IPS-15b (cell line): ENCODE results near the gene PXN.

Experiments
- H3K27me3 ChIP-seq: one replicate; pipeline ENCODE4 v1.6.1; 2013; ENCODE audit warnings: low read length; ENCODE audit not compliant: control insufficient read depth, insufficient read depth
- H3K36me3 ChIP-seq: one replicate; pipeline ENCODE4 v1.6.1; 2013; ENCODE audit warnings: low read length; ENCODE audit not compliant: control insufficient read depth, insufficient read depth
- H3K4me1 ChIP-seq: one replicate; pipeline ENCODE4 v1.6.1; 2013; ENCODE audit warnings: mild to moderate bottlenecking, low read length; ENCODE audit not compliant: control insufficient read depth, insufficient read depth
- H3K4me3 ChIP-seq: one replicate; pipeline ENCODE4 v1.5.1; 2013; ENCODE audit warnings: low read depth, low read length
- H3K9ac ChIP-seq: one replicate; pipeline ENCODE4 v1.6.1; 2013; ENCODE audit warnings: low read depth, mild to moderate bottlenecking, low read length
- H3K9me3 ChIP-seq: one replicate; pipeline ENCODE4 v1.6.1; 2013; ENCODE audit warnings: mild to moderate bottlenecking, low read length; ENCODE audit not compliant: control insufficient read depth, insufficient read depth

The PXN gene

DNA sequence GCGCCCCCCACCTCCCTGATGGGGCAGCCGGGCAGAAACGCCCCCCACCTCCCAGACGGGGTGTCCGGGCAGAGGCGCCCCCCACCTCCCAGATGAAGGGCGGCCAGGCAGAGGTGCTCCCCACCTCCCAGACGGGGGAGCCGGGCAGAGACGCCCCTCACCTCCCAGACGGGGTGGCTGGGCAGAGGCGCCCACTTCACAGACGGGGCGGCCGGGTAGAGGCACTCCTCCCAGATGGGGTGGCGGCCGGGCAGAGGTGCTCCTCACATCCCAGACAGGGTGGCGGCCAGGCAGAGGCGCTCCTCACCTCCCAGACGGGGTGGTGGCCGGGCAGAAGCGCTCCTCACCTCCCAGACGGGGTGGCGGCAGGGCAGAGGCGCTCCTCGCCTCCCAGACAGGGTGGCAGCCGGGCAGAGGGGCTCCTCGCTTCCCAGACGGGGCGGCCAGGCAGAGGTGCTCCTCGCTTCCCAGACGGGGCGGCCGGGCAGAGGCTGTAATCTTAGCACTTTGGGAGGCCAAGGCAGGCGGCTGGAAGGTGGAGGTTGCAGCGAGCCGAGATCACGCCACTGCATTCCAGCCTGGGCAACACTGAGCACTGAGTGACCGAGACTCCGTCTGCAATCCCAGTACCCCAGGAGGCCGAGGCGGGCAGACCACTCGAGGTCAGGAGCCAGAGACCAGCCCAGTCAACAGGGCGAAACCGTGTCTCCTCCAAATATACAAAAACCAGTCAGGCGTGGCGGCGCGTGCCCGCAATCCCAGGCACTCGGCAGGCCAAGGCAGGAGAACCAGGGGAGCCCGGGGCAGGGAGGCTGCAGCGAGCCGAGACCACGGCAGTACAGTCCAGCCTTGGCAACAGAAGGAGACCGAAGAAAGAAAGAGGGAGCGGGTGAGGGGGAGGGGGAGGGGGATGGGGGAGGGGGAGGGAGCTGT, 12.9 kb upstream of the PXN start:
- Histone ChIP-seq H3K9me3 (no peaks in the 10 kb centered on the region), H3K27me3 (no peaks in the 10 kb centered on the region), H3K36me3 (no peaks in the 10 kb centered on the region), H3K4me3 (no peak overlapping the region), H3K9ac (no peak overlapping the region), H3K4me1 (no peaks in the 10 kb centered on the region)

DNA sequence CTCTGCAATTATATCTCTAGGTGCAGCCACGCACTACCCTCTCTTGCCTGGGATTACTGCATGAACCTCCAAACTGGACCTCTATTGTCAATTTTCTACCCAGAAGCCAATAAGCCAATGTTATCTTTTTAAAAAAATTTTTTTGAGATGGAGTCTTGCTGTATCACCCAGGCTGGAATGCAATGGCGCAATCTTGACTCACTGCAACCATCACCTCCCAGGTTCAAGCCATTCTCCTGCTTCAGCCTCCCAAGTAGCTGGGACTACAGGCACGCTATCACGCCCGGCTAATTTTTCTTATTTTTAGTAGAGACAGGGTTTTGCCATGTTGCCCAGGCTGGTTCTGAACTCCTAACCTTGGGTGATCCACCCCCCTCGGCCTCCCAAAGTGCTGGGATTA, 11.2 kb upstream of the PXN start:
- H3K36me3 ChIP-seq: no peaks in the 10 kb centered on the region
- no peaks in the 10 kb centered on the region for H3K27me3 ChIP-seq
- H3K9me3 ChIP-seq: no peaks in the 10 kb centered on the region
- no peak overlapping the region for H3K9ac ChIP-seq
- H3K4me1 ChIP-seq: no peaks in the 10 kb centered on the region
- H3K4me3 ChIP-seq: no peak overlapping the region

GRCh38 chr12:120267736-120268135, 2.2 kb upstream of the PXN start:
- H3K9me3 ChIP-seq: no peaks in the 10 kb centered on the region
- H3K9ac ChIP-seq: peak overlapping the region; percentile 47
- no peaks in the 10 kb centered on the region for H3K36me3 ChIP-seq
- no peak overlapping the region for H3K4me3 ChIP-seq
- no peaks in the 10 kb centered on the region for H3K27me3 ChIP-seq
- peaks cover 11% of the 10 kb centered on the region for H3K4me1 ChIP-seq

DNA sequence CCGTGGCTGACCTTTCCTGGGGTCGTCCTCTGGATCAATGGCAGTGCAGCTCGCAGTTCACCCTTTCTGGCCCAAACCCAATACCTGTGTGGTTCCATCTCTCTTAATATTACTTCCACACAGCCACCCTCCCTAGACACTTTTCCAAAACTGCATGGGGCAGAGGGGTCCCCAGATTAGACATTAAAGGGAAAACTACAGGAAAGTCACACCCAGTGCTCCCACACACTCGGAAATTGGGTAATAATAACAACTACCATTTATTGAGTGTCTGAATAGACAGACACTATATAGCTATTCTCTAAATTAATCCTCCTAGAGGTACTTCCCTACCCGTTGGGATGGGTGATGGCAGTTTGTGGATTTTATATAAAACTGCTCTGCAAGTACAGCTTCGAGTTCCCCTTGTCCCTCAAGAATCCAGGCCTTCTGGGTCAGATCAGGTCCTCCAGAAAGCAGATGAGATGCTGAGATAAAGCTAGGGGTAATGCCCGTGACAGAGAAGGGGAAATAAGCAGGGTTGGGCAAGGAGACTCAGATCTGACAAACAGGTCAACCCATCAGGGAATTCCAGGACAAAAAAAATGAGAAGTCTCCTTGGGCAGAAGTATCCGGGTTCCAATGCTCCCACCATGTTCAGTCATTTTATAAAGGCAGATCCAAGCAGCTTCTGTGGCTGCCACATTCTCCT, 795 bp upstream of the PXN start:
- H3K9ac ChIP-seq: no peak overlapping the region
- peaks cover 18% of the 10 kb centered on the region for H3K4me1 ChIP-seq
- no peak overlapping the region for H3K4me3 ChIP-seq
- H3K36me3 ChIP-seq: peaks cover 2% of the 10 kb centered on the region
- no peaks in the 10 kb centered on the region for H3K9me3 ChIP-seq
- H3K27me3 ChIP-seq: no peaks in the 10 kb centered on the region

DNA sequence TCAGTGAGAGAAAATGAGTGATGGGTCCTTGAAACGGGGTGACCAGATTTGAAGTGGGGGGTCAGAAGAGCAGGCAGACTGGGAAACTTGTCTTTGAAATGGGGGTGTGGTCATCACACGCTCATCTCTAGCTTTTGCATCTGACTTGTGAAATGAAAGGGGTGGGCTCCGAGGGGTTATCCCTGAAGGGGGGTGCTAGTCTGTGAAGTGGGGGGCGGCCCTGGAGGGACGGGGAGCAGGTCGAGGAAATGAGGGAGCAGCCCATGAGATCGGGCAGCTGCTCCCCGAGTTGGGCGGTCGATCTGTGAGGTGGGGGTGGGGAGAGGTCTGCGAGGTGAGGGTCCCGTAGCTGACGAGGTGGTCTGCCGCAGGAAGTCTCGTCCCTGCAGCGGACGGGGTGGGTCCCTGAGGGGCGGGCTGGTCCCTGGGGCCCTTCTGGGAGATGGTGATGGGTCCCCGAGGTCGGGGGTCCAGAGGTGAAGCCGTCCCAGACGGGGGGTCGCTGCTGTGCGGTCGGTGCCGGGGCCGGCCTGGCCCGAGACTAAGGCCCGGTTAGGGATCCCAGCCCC, 542 bp downstream of the PXN start:
- Histone ChIP-seq H3K9ac (peak overlapping the region; percentile 79), H3K36me3 (peaks cover 2% of the 10 kb centered on the region), H3K4me1 (peaks cover 18% of the 10 kb centered on the region), H3K4me3 (peak overlapping the region; percentile 78), H3K9me3 (no peaks in the 10 kb centered on the region), H3K27me3 (no peaks in the 10 kb centered on the region)

DNA sequence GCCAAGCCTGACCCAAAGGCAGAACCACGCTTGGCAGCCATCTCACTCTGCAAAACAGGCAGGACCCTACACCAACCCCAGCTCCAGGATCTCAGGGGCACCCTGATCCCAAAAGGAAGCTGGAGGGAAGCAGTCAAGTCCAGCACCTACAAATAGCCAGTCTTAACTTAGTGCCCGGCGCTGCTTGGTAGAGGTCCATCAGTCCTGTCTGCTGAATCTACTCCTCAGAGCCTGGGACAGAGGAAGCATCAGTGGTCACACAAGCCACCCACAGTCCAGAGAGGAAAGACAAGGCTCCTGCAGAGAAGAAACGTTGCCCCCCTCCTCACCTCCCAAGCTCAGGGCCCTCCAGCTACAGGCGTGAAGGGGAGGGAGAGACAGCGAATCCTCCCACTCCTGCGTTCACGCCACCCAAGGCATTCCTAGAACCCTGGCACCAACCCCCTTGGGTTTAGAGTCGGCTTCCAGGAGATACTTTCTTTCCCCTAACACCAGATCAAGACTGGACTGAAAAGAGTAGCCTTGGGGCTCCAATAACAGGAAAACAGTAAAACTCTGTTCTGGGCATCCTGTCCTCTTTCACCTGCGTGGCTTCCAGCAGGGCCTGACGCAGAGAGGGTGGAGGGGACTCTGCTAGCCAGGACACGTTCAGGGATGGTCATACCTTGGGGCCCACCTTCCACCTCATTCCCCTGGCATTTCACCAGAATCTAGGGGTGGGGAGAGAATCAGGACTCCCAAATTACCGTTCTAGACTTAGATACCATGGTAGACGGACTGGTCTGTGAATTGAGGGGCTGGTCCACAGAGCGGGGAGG, 1.2 kb downstream of the PXN start:
- Histone ChIP-seq H3K27me3 (no peaks in the 10 kb centered on the region), H3K4me3 (peak overlapping the region; percentile 78), H3K9me3 (no peaks in the 10 kb centered on the region), H3K36me3 (peaks cover 2% of the 10 kb centered on the region), H3K9ac (peak overlapping the region; percentile 79), H3K4me1 (peaks cover 18% of the 10 kb centered on the region)

GRCh38 chr12:120263748-120264085, 1.8 kb downstream of the PXN start:
- Histone ChIP-seq H3K27me3 (no peaks in the 10 kb centered on the region), H3K4me1 (peaks cover 18% of the 10 kb centered on the region), H3K9ac (peak overlapping the region; percentile 60), H3K9me3 (no peaks in the 10 kb centered on the region), H3K4me3 (peak overlapping the region; percentile 78), H3K36me3 (peaks cover 2% of the 10 kb centered on the region)

- Histone ChIP-seq H3K36me3 (peaks cover 2% of the 10 kb centered on the region), H3K9ac (peak overlapping the region; percentile 60), H3K9me3 (no peaks in the 10 kb centered on the region), H3K4me1 (peaks cover 18% of the 10 kb centered on the region), H3K4me3 (peak overlapping the region; percentile 78), H3K27me3 (no peaks in the 10 kb centered on the region)
Measured at GRCh38 chr12:120262852-120263747, 2.4 kb downstream of the PXN start.

GRCh38 chr12:120261951-120262851, 3.3 kb downstream of the PXN start:
- Histone ChIP-seq H3K9me3 (no peaks in the 10 kb centered on the region), H3K9ac (peak overlapping the region; percentile 12), H3K4me1 (peaks cover 21% of the 10 kb centered on the region), H3K4me3 (no peak overlapping the region), H3K36me3 (peaks cover 2% of the 10 kb centered on the region), H3K27me3 (no peaks in the 10 kb centered on the region)

DNA sequence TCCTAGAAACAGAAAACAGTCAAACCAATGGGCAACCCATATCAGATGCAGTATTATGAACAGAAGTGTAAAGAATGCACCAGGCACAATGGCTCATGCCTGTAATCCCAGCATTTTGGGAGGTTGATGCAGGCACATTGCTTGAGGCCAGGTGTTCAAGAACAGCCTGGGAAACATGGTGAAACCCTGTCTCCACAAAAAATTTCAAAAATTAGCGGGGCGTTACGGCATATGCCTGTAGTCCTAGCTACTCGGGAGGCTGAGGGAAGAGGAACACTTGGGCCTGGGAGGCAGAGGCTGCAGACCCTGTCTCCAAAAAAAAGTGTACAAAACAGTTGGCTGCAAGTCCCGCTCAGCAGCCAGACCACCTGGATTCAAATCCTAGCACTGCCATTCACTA, 4.9 kb downstream of the PXN start:
- Histone ChIP-seq H3K27me3 (no peaks in the 10 kb centered on the region), H3K4me1 (peaks cover 24% of the 10 kb centered on the region), H3K9me3 (no peaks in the 10 kb centered on the region), H3K36me3 (peaks cover 2% of the 10 kb centered on the region), H3K9ac (no peak overlapping the region), H3K4me3 (no peak overlapping the region)
